ENCODE data around the gene DPT. TPM values are rescaled to one million over a fixed set of nuclear protein-coding genes. Genes with fewer than 3 reads are reported as not detected.

Gene DPT
- total RNA-seq, 2 experiments from 2014 or later: not detected

- no peak for ATAC-seq (ENCODE audit: poor library complexity)
- Mint-ChIP-seq H3K9me3 (no peaks in the 10 kb centered on the region), H3K27me3 (no peaks in the 10 kb centered on the region), H3K27ac (no peak overlapping the region), H3K4me3 (no peak overlapping the region), H3K36me3 (ENCODE audit: low read depth) (no peaks in the 10 kb centered on the region), H3K4me1 (ENCODE audit: low read depth) (no peaks in the 10 kb centered on the region)
- H3K27me3 ChIP-seq (ENCODE audit: control insufficient read depth in 1 of 2, insufficient read depth in 2 of 2, low read length in 2 of 2): no peaks in the 10 kb centered on the region
- no peak overlapping the region for H3K4me3 ChIP-seq (ENCODE audit: low read length)
- DNase-seq: no peak
- intact Hi-C loops (cut with DNase I, micrococcal nuclease): no loop called here
- ChIA-PET CTCF (no interaction called here), POLR2A (no interaction called here)
- H3K27ac ChIP-seq (ENCODE audit: low read depth in 1 of 2, low read length in 2 of 2): no peak overlapping the region
- TF ChIP-seq, protein P1, sequence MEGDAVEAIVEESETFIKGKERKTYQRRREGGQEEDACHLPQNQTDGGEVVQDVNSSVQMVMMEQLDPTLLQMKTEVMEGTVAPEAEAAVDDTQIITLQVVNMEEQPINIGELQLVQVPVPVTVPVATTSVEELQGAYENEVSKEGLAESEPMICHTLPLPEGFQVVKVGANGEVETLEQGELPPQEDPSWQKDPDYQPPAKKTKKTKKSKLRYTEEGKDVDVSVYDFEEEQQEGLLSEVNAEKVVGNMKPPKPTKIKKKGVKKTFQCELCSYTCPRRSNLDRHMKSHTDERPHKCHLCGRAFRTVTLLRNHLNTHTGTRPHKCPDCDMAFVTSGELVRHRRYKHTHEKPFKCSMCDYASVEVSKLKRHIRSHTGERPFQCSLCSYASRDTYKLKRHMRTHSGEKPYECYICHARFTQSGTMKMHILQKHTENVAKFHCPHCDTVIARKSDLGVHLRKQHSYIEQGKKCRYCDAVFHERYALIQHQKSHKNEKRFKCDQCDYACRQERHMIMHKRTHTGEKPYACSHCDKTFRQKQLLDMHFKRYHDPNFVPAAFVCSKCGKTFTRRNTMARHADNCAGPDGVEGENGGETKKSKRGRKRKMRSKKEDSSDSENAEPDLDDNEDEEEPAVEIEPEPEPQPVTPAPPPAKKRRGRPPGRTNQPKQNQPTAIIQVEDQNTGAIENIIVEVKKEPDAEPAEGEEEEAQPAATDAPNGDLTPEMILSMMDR (IDR thresholded peaks at IDR 0.05): no peak
- no peaks in the 10 kb centered on the region for H3K36me3 ChIP-seq (ENCODE audit: insufficient read depth, low read length)
- no peaks in the 10 kb centered on the region for H3K9me3 ChIP-seq (ENCODE audit: control insufficient read depth in 1 of 2, insufficient read depth in 1 of 2, low read length in 2 of 2)
- H3K4me1 ChIP-seq (ENCODE audit: insufficient read depth, low read length): no peaks in the 10 kb centered on the region
These were observed 13.4 kb upstream of the DPT start for GRCh38 chr1:168742386-168742785.

- Mint-ChIP-seq H3K27me3 (peaks cover 6% of the 10 kb centered on the region), H3K9me3 (no peaks in the 10 kb centered on the region), H3K27ac (no peak overlapping the region), H3K4me3 (no peak overlapping the region), H3K4me1 (ENCODE audit: low read depth) (no peaks in the 10 kb centered on the region), H3K36me3 (ENCODE audit: low read depth) (no peaks in the 10 kb centered on the region)
- intact Hi-C loops (cut with DNase I, micrococcal nuclease): no loop called here
- Histone ChIP-seq H3K27ac (ENCODE audit: low read depth in 1 of 2, low read length in 2 of 2) (no peak overlapping the region), H3K4me1 (ENCODE audit: insufficient read depth, low read length) (no peaks in the 10 kb centered on the region), H3K4me3 (ENCODE audit: low read length) (no peak overlapping the region), H3K36me3 (ENCODE audit: insufficient read depth, low read length) (no peaks in the 10 kb centered on the region), H3K27me3 (ENCODE audit: control insufficient read depth in 1 of 2, insufficient read depth in 2 of 2, low read length in 2 of 2) (no peaks in the 10 kb centered on the region), H3K9me3 (ENCODE audit: control insufficient read depth in 1 of 2, insufficient read depth in 1 of 2, low read length in 2 of 2) (no peaks in the 10 kb centered on the region)
- ATAC-seq (ENCODE audit: poor library complexity) (no peak), DNase-seq (no peak)
- ChIA-PET POLR2A (no interaction called here), CTCF (no interaction called here)
- TF ChIP-seq, protein P1 (IDR thresholded peaks at IDR 0.05): no peak
These were observed 10.9 kb upstream of the DPT start for GRCh38 chr1:168739908-168740307.

DNA sequence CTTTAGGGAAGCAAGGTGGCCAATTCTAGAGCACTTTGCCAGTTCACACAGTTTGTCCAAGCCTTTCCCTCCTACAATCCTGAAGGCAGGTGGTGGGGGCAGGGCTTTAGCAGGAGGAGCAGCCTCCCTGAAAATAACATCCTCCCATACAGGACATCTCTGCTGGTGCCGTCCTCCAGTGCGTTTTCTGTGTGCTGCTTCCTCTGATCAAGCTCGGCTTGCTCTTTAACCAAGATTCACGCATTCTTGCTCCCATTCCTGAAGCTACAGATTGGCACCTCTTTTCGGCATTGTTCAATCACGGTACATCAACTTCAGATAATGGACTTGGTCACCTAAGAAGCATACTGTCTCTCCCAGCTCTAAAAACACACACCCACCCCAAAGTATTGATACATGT lies 7.5 kb upstream of the DPT start:
- Mint-ChIP-seq H3K27ac (no peak overlapping the region), H3K4me3 (no peak overlapping the region), H3K4me1 (ENCODE audit: low read depth) (no peaks in the 10 kb centered on the region), H3K27me3 (peaks cover 7% of the 10 kb centered on the region), H3K36me3 (ENCODE audit: low read depth) (no peaks in the 10 kb centered on the region), H3K9me3 (no peaks in the 10 kb centered on the region)
- intact Hi-C loops (cut with DNase I, micrococcal nuclease): no loop called here
- ATAC-seq (ENCODE audit: poor library complexity): no peak
- Histone ChIP-seq H3K9me3 (ENCODE audit: control insufficient read depth in 1 of 2, insufficient read depth in 1 of 2, low read length in 2 of 2) (no peaks in the 10 kb centered on the region), H3K27ac (ENCODE audit: low read depth in 1 of 2, low read length in 2 of 2) (no peak overlapping the region), H3K4me1 (ENCODE audit: insufficient read depth, low read length) (no peaks in the 10 kb centered on the region), H3K27me3 (ENCODE audit: control insufficient read depth in 1 of 2, insufficient read depth in 2 of 2, low read length in 2 of 2) (no peaks in the 10 kb centered on the region), H3K36me3 (ENCODE audit: insufficient read depth, low read length) (no peaks in the 10 kb centered on the region), H3K4me3 (ENCODE audit: low read length) (no peak overlapping the region)
- ChIA-PET CTCF (no interaction called here), POLR2A (no interaction called here)
- no peak for DNase-seq
- TF ChIP-seq, protein P1 (IDR thresholded peaks at IDR 0.05): no peak
